Measurements from ENCODE around the gene C1QTNF8.

Gene C1QTNF8

GRCh38 chr16:1135459-1135825 is 39.4 kb upstream of the C1QTNF8 start:
- H3K27me3 ChIP-seq (ENCODE audit: control insufficient read depth in 1 of 2, insufficient read depth in 2 of 2, low read length in 2 of 2), result no peaks in the 10 kb centered on the region
- no peaks in the 10 kb centered on the region for H3K9me3 ChIP-seq (ENCODE audit: control insufficient read depth in 2 of 2, low read length in 2 of 2)
- H3K9ac ChIP-seq (ENCODE audit: low read length in 2 of 2), result no peak overlapping the region
- H3K27ac ChIP-seq (ENCODE audit: low read length), result no peak overlapping the region
- no peak overlapping the region for H3K4me3 ChIP-seq (ENCODE audit: low read length in 2 of 2)
- H3K4me1 ChIP-seq (ENCODE audit: control insufficient read depth, insufficient read depth, low read length), result no peaks in the 10 kb centered on the region
- no peaks in the 10 kb centered on the region for H3K36me3 ChIP-seq (ENCODE audit: control insufficient read depth in 2 of 2, insufficient read depth in 2 of 2, low read length in 2 of 2)

GRCh38 chr16:1134776-1135458 is 38.9 kb upstream of the C1QTNF8 start:
- H3K36me3 ChIP-seq (ENCODE audit: control insufficient read depth in 2 of 2, insufficient read depth in 2 of 2, low read length in 2 of 2), result no peaks in the 10 kb centered on the region
- no peak overlapping the region for H3K4me3 ChIP-seq (ENCODE audit: low read length in 2 of 2)
- no peaks in the 10 kb centered on the region for H3K27me3 ChIP-seq (ENCODE audit: control insufficient read depth in 1 of 2, insufficient read depth in 2 of 2, low read length in 2 of 2)
- H3K4me1 ChIP-seq (ENCODE audit: control insufficient read depth, insufficient read depth, low read length), result no peaks in the 10 kb centered on the region
- no peak overlapping the region for H3K27ac ChIP-seq (ENCODE audit: low read length)
- H3K9me3 ChIP-seq (ENCODE audit: control insufficient read depth in 2 of 2, low read length in 2 of 2), result no peaks in the 10 kb centered on the region
- no peak overlapping the region for H3K9ac ChIP-seq (ENCODE audit: low read length in 2 of 2)

- Histone ChIP-seq H3K36me3 (ENCODE audit: control insufficient read depth in 2 of 2, insufficient read depth in 2 of 2, low read length in 2 of 2) (no peaks in the 10 kb centered on the region), H3K4me3 (ENCODE audit: low read length in 2 of 2) (no peak overlapping the region), H3K27ac (ENCODE audit: low read length) (no peak overlapping the region), H3K9ac (ENCODE audit: low read length in 2 of 2) (no peak overlapping the region), H3K9me3 (ENCODE audit: control insufficient read depth in 2 of 2, low read length in 2 of 2) (no peaks in the 10 kb centered on the region), H3K4me1 (ENCODE audit: control insufficient read depth, insufficient read depth, low read length) (no peaks in the 10 kb centered on the region), H3K27me3 (ENCODE audit: control insufficient read depth in 1 of 2, insufficient read depth in 2 of 2, low read length in 2 of 2) (no peaks in the 10 kb centered on the region)
These were observed 37.9 kb upstream of the C1QTNF8 start for GRCh38 chr16:1133810-1134520.

- Histone ChIP-seq H3K36me3 (ENCODE audit: control insufficient read depth in 2 of 2, insufficient read depth in 2 of 2, low read length in 2 of 2) (no peaks in the 10 kb centered on the region), H3K4me1 (ENCODE audit: control insufficient read depth, insufficient read depth, low read length) (no peaks in the 10 kb centered on the region), H3K27ac (ENCODE audit: low read length) (no peak overlapping the region), H3K9ac (ENCODE audit: low read length in 2 of 2) (no peak overlapping the region), H3K4me3 (ENCODE audit: low read length in 2 of 2) (no peak overlapping the region), H3K9me3 (ENCODE audit: control insufficient read depth in 2 of 2, low read length in 2 of 2) (no peaks in the 10 kb centered on the region), H3K27me3 (ENCODE audit: control insufficient read depth in 1 of 2, insufficient read depth in 2 of 2, low read length in 2 of 2) (no peaks in the 10 kb centered on the region)
These were observed 37.2 kb upstream of the C1QTNF8 start for GRCh38 chr16:1133271-1133670.

GRCh38 chr16:1132431-1132830 is 36.4 kb upstream of the C1QTNF8 start:
- Histone ChIP-seq H3K27me3 (ENCODE audit: control insufficient read depth in 1 of 2, insufficient read depth in 2 of 2, low read length in 2 of 2) (no peaks in the 10 kb centered on the region), H3K4me1 (ENCODE audit: control insufficient read depth, insufficient read depth, low read length) (no peaks in the 10 kb centered on the region), H3K4me3 (ENCODE audit: low read length in 2 of 2) (no peak overlapping the region), H3K9ac (ENCODE audit: low read length in 2 of 2) (no peak overlapping the region), H3K27ac (ENCODE audit: low read length) (no peak overlapping the region), H3K9me3 (ENCODE audit: control insufficient read depth in 2 of 2, low read length in 2 of 2) (no peaks in the 10 kb centered on the region), H3K36me3 (ENCODE audit: control insufficient read depth in 2 of 2, insufficient read depth in 2 of 2, low read length in 2 of 2) (no peaks in the 10 kb centered on the region)

GRCh38 chr16:1131378-1131994 is 35.4 kb upstream of the C1QTNF8 start:
- no peaks in the 10 kb centered on the region for H3K9me3 ChIP-seq (ENCODE audit: control insufficient read depth in 2 of 2, low read length in 2 of 2)
- H3K27me3 ChIP-seq (ENCODE audit: control insufficient read depth in 1 of 2, insufficient read depth in 2 of 2, low read length in 2 of 2), result no peaks in the 10 kb centered on the region
- H3K4me1 ChIP-seq (ENCODE audit: control insufficient read depth, insufficient read depth, low read length), result no peaks in the 10 kb centered on the region
- no peak overlapping the region for H3K4me3 ChIP-seq (ENCODE audit: low read length in 2 of 2)
- H3K36me3 ChIP-seq (ENCODE audit: control insufficient read depth in 2 of 2, insufficient read depth in 2 of 2, low read length in 2 of 2), result no peaks in the 10 kb centered on the region
- no peak overlapping the region for H3K9ac ChIP-seq (ENCODE audit: low read length in 2 of 2)
- H3K27ac ChIP-seq (ENCODE audit: low read length), result no peak overlapping the region

- no peak overlapping the region for H3K4me3 ChIP-seq (ENCODE audit: low read length in 2 of 2)
- no peaks in the 10 kb centered on the region for H3K9me3 ChIP-seq (ENCODE audit: control insufficient read depth in 2 of 2, low read length in 2 of 2)
- no peaks in the 10 kb centered on the region for H3K4me1 ChIP-seq (ENCODE audit: control insufficient read depth, insufficient read depth, low read length)
- H3K9ac ChIP-seq (ENCODE audit: low read length in 2 of 2), result no peak overlapping the region
- H3K27me3 ChIP-seq (ENCODE audit: control insufficient read depth in 1 of 2, insufficient read depth in 2 of 2, low read length in 2 of 2), result no peaks in the 10 kb centered on the region
- no peak overlapping the region for H3K27ac ChIP-seq (ENCODE audit: low read length)
- no peaks in the 10 kb centered on the region for H3K36me3 ChIP-seq (ENCODE audit: control insufficient read depth in 2 of 2, insufficient read depth in 2 of 2, low read length in 2 of 2)
These were observed 34.3 kb upstream of the C1QTNF8 start for GRCh38 chr16:1130382-1130781.

GRCh38 chr16:1129106-1129960 is 33.3 kb upstream of the C1QTNF8 start:
- H3K9me3 ChIP-seq (ENCODE audit: control insufficient read depth in 2 of 2, low read length in 2 of 2), result no peaks in the 10 kb centered on the region
- no peak overlapping the region for H3K9ac ChIP-seq (ENCODE audit: low read length in 2 of 2)
- no peak overlapping the region for H3K4me3 ChIP-seq (ENCODE audit: low read length in 2 of 2)
- H3K27me3 ChIP-seq (ENCODE audit: control insufficient read depth in 1 of 2, insufficient read depth in 2 of 2, low read length in 2 of 2), result no peaks in the 10 kb centered on the region
- no peaks in the 10 kb centered on the region for H3K36me3 ChIP-seq (ENCODE audit: control insufficient read depth in 2 of 2, insufficient read depth in 2 of 2, low read length in 2 of 2)
- H3K27ac ChIP-seq (ENCODE audit: low read length), result no peak overlapping the region
- H3K4me1 ChIP-seq (ENCODE audit: control insufficient read depth, insufficient read depth, low read length), result no peaks in the 10 kb centered on the region

- Histone ChIP-seq H3K27ac (ENCODE audit: low read length) (no peak overlapping the region), H3K27me3 (ENCODE audit: control insufficient read depth in 1 of 2, insufficient read depth in 2 of 2, low read length in 2 of 2) (no peaks in the 10 kb centered on the region), H3K36me3 (ENCODE audit: control insufficient read depth in 2 of 2, insufficient read depth in 2 of 2, low read length in 2 of 2) (no peaks in the 10 kb centered on the region), H3K9me3 (ENCODE audit: control insufficient read depth in 2 of 2, low read length in 2 of 2) (no peaks in the 10 kb centered on the region), H3K4me1 (ENCODE audit: control insufficient read depth, insufficient read depth, low read length) (no peaks in the 10 kb centered on the region), H3K4me3 (ENCODE audit: low read length in 2 of 2) (no peak overlapping the region), H3K9ac (ENCODE audit: low read length in 2 of 2) (no peak overlapping the region)
These were observed 32.1 kb upstream of the C1QTNF8 start for GRCh38 chr16:1127971-1128715.

- H3K9me3 ChIP-seq (ENCODE audit: control insufficient read depth in 2 of 2, low read length in 2 of 2), result no peaks in the 10 kb centered on the region
- H3K27ac ChIP-seq (ENCODE audit: low read length), result no peak overlapping the region
- H3K36me3 ChIP-seq (ENCODE audit: control insufficient read depth in 2 of 2, insufficient read depth in 2 of 2, low read length in 2 of 2), result no peaks in the 10 kb centered on the region
- H3K4me1 ChIP-seq (ENCODE audit: control insufficient read depth, insufficient read depth, low read length), result no peaks in the 10 kb centered on the region
- no peak overlapping the region for H3K4me3 ChIP-seq (ENCODE audit: low read length in 2 of 2)
- no peak overlapping the region for H3K9ac ChIP-seq (ENCODE audit: low read length in 2 of 2)
- H3K27me3 ChIP-seq (ENCODE audit: control insufficient read depth in 1 of 2, insufficient read depth in 2 of 2, low read length in 2 of 2), result no peaks in the 10 kb centered on the region
These were observed 31.1 kb upstream of the C1QTNF8 start for GRCh38 chr16:1127101-1127500.

Data from stomach smooth muscle (tissue), 2 donors.